GM10266 (cell line): ENCODE measurements around the gene BEX4.
"Not testable (repeated sequence)": the region's sequence is repeated elsewhere in the genome, so short reads cannot be mapped to it uniquely, and the experiment has no call there.

Source experiments
- DNase-seq: peaks from one replicate; pipeline ENCODE4 v3.0.0; 2012; ENCODE audit errors: extremely low spot score
- TF ChIP-seq, protein P1 (sequence below): IDR thresholded peaks from 2 replicates; pipeline ENCODE4 v1.5.1; 2012; ENCODE audit warnings: mild to moderate bottlenecking, low read depth; ENCODE audit not compliant: control insufficient read depth, insufficient read depth; ENCODE audit errors: missing control alignments

BEX4 gene

GRCh38 chrX:103214870-103215424 is at the start of gene BEX4:
Gene BEX4 (plus strand): TSS chrX:103215108. CDS start chrX:103216154, 1,046 bp downstream.
- peak; percentile 75 for DNase-seq
- TF ChIP-seq, protein P1, sequence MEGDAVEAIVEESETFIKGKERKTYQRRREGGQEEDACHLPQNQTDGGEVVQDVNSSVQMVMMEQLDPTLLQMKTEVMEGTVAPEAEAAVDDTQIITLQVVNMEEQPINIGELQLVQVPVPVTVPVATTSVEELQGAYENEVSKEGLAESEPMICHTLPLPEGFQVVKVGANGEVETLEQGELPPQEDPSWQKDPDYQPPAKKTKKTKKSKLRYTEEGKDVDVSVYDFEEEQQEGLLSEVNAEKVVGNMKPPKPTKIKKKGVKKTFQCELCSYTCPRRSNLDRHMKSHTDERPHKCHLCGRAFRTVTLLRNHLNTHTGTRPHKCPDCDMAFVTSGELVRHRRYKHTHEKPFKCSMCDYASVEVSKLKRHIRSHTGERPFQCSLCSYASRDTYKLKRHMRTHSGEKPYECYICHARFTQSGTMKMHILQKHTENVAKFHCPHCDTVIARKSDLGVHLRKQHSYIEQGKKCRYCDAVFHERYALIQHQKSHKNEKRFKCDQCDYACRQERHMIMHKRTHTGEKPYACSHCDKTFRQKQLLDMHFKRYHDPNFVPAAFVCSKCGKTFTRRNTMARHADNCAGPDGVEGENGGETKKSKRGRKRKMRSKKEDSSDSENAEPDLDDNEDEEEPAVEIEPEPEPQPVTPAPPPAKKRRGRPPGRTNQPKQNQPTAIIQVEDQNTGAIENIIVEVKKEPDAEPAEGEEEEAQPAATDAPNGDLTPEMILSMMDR, result no peak

DNA sequence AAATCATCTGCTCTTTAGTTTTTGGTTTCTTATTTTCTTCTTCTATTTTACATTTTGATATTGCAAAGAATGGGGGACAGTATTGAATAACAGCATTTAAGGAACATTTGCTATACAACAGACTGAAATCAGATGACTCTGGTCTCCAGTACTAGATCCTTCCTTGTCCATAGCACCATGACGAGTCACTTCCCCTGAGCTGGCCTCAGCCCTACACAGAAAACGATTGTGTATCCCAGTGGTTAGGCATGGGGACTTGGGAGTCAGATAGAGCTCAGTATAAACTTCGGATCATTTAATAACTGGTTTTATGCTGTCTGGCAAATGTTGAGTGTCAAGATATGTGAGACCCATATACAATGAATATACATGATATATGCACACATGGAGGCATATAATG is 44.7 kb upstream of the BEX4 start:
- TF ChIP-seq, protein P1, result no peak
- DNase-seq, result no peak

DNA sequence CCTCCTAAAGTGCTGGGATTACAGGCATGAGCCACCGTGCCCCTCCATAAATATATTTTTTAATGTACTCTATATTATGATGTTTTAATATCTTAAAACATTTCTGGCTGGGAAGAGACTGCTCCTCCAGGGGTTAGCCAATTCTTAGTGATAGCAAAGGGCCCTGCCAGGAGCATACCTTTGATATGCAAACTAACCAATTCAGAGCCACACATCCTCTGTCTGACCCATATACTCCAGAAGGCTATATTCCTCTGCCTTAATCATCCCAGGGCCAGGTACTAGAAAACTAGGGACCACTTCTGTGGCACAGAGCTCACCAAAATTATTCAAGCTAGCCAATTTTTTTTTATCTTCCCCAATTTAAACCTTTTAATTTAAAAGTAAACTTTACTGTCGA is 43.6 kb upstream of the BEX4 start:
- no peak for DNase-seq
- TF ChIP-seq, protein P1, result no peak

GRCh38 chrX:103175256-103175655 is 39.7 kb upstream of the BEX4 start:
- DNase-seq, result not testable (repeated sequence)

GRCh38 chrX:103175944-103176753 is 38.8 kb upstream of the BEX4 start:
- TF ChIP-seq, protein P1, result peak; percentile 65
- DNase-seq, result peak; percentile 25

DNA sequence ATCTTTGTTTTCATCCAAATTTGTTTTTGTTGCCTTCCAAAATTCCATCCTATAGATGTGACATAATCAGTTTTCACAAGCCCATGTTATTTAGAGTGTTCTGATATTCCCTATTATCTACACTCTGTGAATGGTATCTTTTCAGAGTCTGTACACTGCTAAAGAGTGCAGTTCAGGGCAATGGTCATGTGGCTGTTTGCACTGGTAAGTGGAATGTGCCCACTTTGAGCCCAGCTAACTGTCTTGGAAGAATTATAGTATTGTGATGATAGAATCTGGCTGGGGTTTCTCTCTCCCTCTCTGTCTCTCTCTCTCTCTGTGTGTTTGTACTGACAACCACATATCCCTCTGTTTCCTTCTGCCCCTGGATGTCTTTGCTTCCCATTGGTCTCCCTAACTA is 37.4 kb upstream of the BEX4 start:
- TF ChIP-seq, protein P1, result no peak
- no peak for DNase-seq

- TF ChIP-seq, protein P1, result no peak
- no peak for DNase-seq
Measured at GRCh38 chrX:103183912-103184311, 31.0 kb upstream of the BEX4 start.
